Measurements from ENCODE around the gene CLDN1. TPM values are rescaled to one million over a fixed set of nuclear protein-coding genes. Genes with fewer than 3 reads are reported as not detected.

CLDN1 gene
- total and polyA plus RNA-seq, 2 of the 13 experiments (the other 11 are each of a cell fraction or from before 2014, with no cell fraction given), result 42.7 to 51.6 TPM

DNA sequence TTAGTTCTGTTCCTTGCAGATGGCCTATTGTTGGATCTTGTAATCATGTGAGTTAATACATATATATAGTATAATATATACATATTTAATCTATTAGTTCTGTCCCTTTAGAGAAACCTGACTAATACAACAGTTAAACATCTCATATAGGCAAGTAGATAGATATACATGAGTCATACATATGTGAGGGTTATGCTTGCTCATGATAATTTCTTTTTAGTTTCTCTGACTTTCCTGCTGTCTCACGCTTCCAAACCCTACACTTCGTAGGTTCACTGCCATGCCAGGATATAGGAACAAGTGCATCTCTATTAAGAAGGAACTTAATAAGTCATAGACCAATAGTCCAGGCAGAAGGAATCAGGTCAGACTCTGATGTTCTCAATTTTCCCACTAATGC, 48.9 kb upstream of the CLDN1 start:
- no peaks in the 10 kb centered on the region for H3K36me3 ChIP-seq (replicated peaks in 1 of 2; ENCODE audit: control insufficient read depth in 1 of 2, insufficient read depth in 2 of 2, low read length in 2 of 2)
- WGBS (ENCODE audit: low lambda C conversion rate), result 38% methylated on average over 2 of the region's 2 CpGs
- intact Hi-C loops (cut with micrococcal nuclease; ENCODE audit: unreplicated experiment), result no loop called here
- H3K4me3 ChIP-seq (replicated peaks in 1 of 3; ENCODE audit: insufficient read depth in 1 of 3, low read depth in 2 of 3, low read length in 3 of 3), result no peak overlapping the region
- TF ChIP-seq U2AF1 (optimal IDR thresholded peaks at IDR 0.05; ENCODE audit: low read depth, low read length) (no peak), CCDC6 (CRISPR knock-in tag; IDR thresholded peaks at IDR 0.05) (no peak), ZNF260 (CRISPR knock-in tag; IDR thresholded peaks at IDR 0.05; ENCODE audit: borderline replicate concordance, low read depth) (no peak), THYN1 (CRISPR knock-in tag; IDR thresholded peaks at IDR 0.05; ENCODE audit: borderline replicate concordance, low read depth) (no peak)
- TF ChIP-seq, protein P1, sequence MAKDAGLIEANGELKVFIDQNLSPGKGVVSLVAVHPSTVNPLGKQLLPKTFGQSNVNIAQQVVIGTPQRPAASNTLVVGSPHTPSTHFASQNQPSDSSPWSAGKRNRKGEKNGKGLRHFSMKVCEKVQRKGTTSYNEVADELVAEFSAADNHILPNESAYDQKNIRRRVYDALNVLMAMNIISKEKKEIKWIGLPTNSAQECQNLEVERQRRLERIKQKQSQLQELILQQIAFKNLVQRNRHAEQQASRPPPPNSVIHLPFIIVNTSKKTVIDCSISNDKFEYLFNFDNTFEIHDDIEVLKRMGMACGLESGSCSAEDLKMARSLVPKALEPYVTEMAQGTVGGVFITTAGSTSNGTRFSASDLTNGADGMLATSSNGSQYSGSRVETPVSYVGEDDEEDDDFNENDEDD (CRISPR knock-in tag; IDR thresholded peaks at IDR 0.05; ENCODE audit: borderline replicate concordance), result no peak
- BruUV-seq (replicated peaks), result no TSS peak
- H4K20me1 ChIP-seq (ENCODE audit: insufficient read depth, low read length), result no peaks in the 10 kb centered on the region
- no peak overlapping the region for H3K9ac ChIP-seq (ENCODE audit: insufficient read depth, low read depth, low read length)
- no peaks in the 10 kb centered on the region for H3K79me2 ChIP-seq (ENCODE audit: insufficient read depth, low read length)
- no peaks in the 10 kb centered on the region for H3K27me3 ChIP-seq (ENCODE audit: control insufficient read depth in 1 of 2, insufficient read depth in 2 of 2, low read length in 2 of 2)
- FAIRE-seq, result no peak
- ATAC-seq, result no peak
- peaks cover 34% of the 10 kb centered on the region for H3K4me1 ChIP-seq (ENCODE audit: insufficient read depth, low read length)
- no peak overlapping the region for H2AFZ ChIP-seq (ENCODE audit: low read length)
- in situ Hi-C loops (cut with HindIII; ENCODE audit: extremely low pct_ligation_motif_present, low pct_unique_long_range_greater_than_20kb), result no loop called here
- H3K9me3 ChIP-seq (ENCODE audit: low read length), result no peaks in the 10 kb centered on the region
- ChIA-PET CTCF (ENCODE audit: low intra/inter-chr PET ratio, low total read pairs) (no interaction called here), POLR2A (no interaction called here)
- DNase-seq (ENCODE audit: low spot score), result no peak
- H3K4me2 ChIP-seq (ENCODE audit: low read depth, low read length), result no peak overlapping the region
- H3K27ac ChIP-seq (ENCODE audit: extremely low read length, insufficient read depth, low read length), result no peak overlapping the region

DNA sequence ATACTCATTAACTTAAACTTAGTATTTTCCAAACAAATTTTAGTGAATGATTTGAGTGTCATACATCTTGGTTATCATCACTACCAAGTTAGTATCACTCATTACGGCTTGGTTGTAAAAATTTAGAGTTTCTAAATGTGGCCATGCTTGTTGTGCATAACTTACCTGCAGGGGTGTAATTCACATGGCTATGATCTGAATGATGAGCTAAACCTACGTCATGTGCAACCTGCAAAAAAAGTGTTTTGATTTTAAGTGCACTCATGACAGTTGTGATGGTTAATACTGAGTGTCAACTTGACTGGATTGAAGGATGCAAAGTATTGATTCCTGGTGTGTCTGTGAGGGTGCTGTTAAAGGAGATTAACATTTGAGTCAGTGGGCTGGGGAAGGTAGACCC, 48.1 kb upstream of the CLDN1 start:
- FAIRE-seq (no peak), ATAC-seq (no peak), DNase-seq (ENCODE audit: low spot score) (no peak)
- CTCF ChIA-PET (ENCODE audit: low intra/inter-chr PET ratio, low total read pairs), result no interaction called here
- H4K20me1 ChIP-seq (ENCODE audit: insufficient read depth, low read length), result no peaks in the 10 kb centered on the region
- H3K4me2 ChIP-seq (ENCODE audit: low read depth, low read length), result no peak overlapping the region
- H3K9me3 ChIP-seq (ENCODE audit: low read length), result no peaks in the 10 kb centered on the region
- H2AFZ ChIP-seq (ENCODE audit: low read length), result no peak overlapping the region
- peaks cover 28% of the 10 kb centered on the region for H3K4me1 ChIP-seq (ENCODE audit: insufficient read depth, low read length)
- H3K27ac ChIP-seq (ENCODE audit: extremely low read length, insufficient read depth, low read length), result no peak overlapping the region
- POLR2A ChIA-PET, result no interaction called here
- H3K36me3 ChIP-seq (replicated peaks in 1 of 2; ENCODE audit: control insufficient read depth in 1 of 2, insufficient read depth in 2 of 2, low read length in 2 of 2), result no peaks in the 10 kb centered on the region
- no TSS peak for BruUV-seq (replicated peaks)
- H3K27me3 ChIP-seq (ENCODE audit: control insufficient read depth in 1 of 2, insufficient read depth in 2 of 2, low read length in 2 of 2), result no peaks in the 10 kb centered on the region
- no peaks in the 10 kb centered on the region for H3K79me2 ChIP-seq (ENCODE audit: insufficient read depth, low read length)
- no peak overlapping the region for H3K4me3 ChIP-seq (replicated peaks in 1 of 3; ENCODE audit: insufficient read depth in 1 of 3, low read depth in 2 of 3, low read length in 3 of 3)
- in situ Hi-C loops (cut with HindIII; ENCODE audit: extremely low pct_ligation_motif_present, low pct_unique_long_range_greater_than_20kb), result no loop called here
- H3K9ac ChIP-seq (ENCODE audit: insufficient read depth, low read depth, low read length), result no peak overlapping the region
- TF ChIP-seq SALL1 (CRISPR knock-in tag; IDR thresholded peaks at IDR 0.05), result no peak
- no peak for TF ChIP-seq ZNF781 (CRISPR knock-in tag; IDR thresholded peaks at IDR 0.05; ENCODE audit: borderline replicate concordance, not compliant biosample characterization)
- TF ChIP-seq FOXM1 (CRISPR knock-in tag; IDR thresholded peaks at IDR 0.05), result no peak
- intact Hi-C loops (cut with micrococcal nuclease; ENCODE audit: unreplicated experiment), result no loop called here
- WGBS (ENCODE audit: low lambda C conversion rate), result 69% methylated on average over 2 of the region's 2 CpGs
